ENCODE data around the gene AKR1C1. TPM values are rescaled to one million over a fixed set of nuclear protein-coding genes. Genes with fewer than 3 reads are reported as not detected.
"Not testable (repeated sequence)": the region's sequence is repeated elsewhere in the genome, so short reads cannot be mapped to it uniquely, and the experiment has no call there.

The AKR1C1 gene
- total RNA-seq, 2 donors from 2014 or later, result 4.3 to 13.0 TPM

DNA sequence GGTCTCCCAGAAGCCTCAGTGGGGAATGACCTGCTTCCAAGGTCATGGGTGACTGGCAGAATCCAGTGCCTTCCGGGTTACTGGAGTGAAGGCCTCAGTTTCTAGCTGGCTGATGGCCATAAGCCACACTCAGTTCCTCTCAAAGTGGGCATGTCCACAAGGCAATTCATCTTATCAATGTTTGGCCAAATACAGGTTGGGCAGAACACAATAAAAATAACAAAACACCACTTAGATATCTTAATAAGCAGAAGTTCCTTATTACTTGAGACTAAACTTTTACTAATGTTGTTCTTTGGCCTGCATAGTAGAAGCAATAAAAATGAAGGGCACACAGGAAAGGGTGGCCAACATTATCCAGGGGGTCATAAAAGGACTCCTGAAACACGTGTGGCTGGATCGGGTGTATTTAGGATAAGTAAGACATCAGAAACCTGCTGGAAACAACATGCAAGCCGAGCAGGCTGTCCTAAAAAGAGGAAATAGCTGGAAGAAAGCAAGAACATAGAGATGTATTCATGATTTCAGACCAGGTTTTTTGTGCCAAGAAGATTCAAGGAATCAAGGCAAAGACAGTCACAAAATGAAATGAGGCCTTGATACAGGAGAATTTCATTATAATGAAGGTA is 60.1 kb downstream of the AKR1C1 start:
- intact Hi-C loops (cut with DNase I), result no loop called here
- Histone ChIP-seq H3K9me3 (no peaks in the 10 kb centered on the region), H3K9ac (ENCODE audit: low read depth in 2 of 2, low read length in 2 of 2) (no peak overlapping the region), H3K36me3 (no peaks in the 10 kb centered on the region), H3K27ac (peak overlapping the region; percentile 58), H3K27me3 (no peaks in the 10 kb centered on the region), H3K4me1 (peaks cover 9% of the 10 kb centered on the region), H3K4me3 (no peak overlapping the region)
- TF ChIP-seq, protein P1, sequence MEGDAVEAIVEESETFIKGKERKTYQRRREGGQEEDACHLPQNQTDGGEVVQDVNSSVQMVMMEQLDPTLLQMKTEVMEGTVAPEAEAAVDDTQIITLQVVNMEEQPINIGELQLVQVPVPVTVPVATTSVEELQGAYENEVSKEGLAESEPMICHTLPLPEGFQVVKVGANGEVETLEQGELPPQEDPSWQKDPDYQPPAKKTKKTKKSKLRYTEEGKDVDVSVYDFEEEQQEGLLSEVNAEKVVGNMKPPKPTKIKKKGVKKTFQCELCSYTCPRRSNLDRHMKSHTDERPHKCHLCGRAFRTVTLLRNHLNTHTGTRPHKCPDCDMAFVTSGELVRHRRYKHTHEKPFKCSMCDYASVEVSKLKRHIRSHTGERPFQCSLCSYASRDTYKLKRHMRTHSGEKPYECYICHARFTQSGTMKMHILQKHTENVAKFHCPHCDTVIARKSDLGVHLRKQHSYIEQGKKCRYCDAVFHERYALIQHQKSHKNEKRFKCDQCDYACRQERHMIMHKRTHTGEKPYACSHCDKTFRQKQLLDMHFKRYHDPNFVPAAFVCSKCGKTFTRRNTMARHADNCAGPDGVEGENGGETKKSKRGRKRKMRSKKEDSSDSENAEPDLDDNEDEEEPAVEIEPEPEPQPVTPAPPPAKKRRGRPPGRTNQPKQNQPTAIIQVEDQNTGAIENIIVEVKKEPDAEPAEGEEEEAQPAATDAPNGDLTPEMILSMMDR (IDR thresholded peaks at IDR 0.05), result no peak
- peak; percentile 76 for DNase-seq

DNA sequence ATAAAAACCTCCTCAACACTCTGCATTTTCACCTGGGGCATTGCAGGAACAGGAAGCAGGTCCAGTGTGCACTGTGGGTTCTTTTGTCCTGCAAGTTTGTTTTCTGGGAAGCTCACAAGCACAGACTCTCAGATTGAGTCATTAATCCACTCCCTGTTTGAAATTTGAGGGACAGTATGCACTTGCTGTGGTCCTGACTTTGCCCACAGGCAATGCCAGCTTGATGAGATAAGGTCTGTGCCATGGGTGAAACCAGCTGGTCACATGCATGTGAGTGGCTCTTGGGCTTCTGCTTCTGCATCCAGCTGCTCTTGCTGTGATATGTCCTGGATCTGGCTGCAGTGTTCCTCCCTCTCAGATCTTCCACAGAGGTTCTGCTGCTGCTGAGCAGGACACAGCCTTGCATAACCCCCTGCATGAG is 62.3 kb downstream of the AKR1C1 start:
- intact Hi-C loops (cut with DNase I), result not testable (repeated sequence)

DNA sequence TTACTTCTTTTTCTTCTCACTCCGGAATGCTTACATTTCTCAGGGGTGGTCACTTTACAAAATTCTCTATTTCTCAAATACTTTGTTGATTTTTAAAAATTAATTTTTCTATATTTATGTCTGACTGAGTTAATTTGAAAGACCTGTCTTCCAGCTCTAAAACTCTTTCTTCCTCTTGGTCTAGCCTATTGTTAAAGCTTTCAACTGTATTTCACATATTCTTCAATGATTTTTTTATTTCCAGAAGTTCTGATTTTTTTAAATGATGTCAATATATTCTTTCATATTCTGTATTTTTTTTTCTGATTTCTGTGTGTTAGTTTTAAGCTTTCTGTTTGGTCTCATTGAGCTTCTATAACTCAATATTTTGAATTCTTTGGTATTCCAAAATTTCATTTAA is 67.8 kb downstream of the AKR1C1 start:
- Histone ChIP-seq H3K36me3 (no peaks in the 10 kb centered on the region), H3K4me3 (no peak overlapping the region), H3K9me3 (no peaks in the 10 kb centered on the region), H3K27me3 (no peaks in the 10 kb centered on the region), H3K9ac (ENCODE audit: low read depth in 2 of 2, low read length in 2 of 2) (no peak overlapping the region), H3K4me1 (no peaks in the 10 kb centered on the region), H3K27ac (no peak overlapping the region)
- intact Hi-C loops (cut with DNase I), result no loop called here
- DNase-seq, result no peak
- TF ChIP-seq, protein P1 (IDR thresholded peaks at IDR 0.05), result no peak

More for the DNA sequence above, 62.3 kb downstream of the AKR1C1 start:
- not testable (repeated sequence) for H3K9me3 ChIP-seq, H3K4me1 ChIP-seq, H3K36me3 ChIP-seq, DNase-seq, H3K4me3 ChIP-seq, H3K27me3 ChIP-seq
- Histone ChIP-seq H3K27ac (peak overlapping the region; percentile 42), H3K9ac (ENCODE audit: low read depth in 2 of 2, low read length in 2 of 2) (peak overlapping the region in 1 of 2 donors; percentile 12)

DNA sequence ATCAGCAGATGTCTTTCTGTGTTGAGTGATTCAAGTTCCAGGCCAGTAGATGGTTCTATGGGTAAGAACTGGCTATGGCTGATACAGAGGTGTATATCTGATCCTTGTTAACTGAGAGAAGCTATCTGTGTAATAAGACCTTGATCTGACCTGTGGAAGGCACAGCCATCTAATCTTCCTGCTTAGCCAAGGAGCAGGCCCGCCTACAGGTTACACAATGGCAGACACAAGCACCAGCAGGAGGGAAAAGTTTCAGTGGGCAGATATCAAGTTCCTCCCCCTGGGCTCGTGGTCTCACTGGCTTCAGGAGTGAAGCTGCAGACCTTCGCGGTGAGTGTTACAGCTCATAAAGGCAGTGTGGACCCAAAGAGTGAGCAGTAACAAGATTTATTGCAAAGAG is 68.4 kb downstream of the AKR1C1 start:
- H3K4me1 ChIP-seq; H3K9ac ChIP-seq (ENCODE audit: low read depth in 2 of 2, low read length in 2 of 2); intact Hi-C loops (cut with DNase I); H3K9me3 ChIP-seq; H3K36me3 ChIP-seq; H3K4me3 ChIP-seq; H3K27me3 ChIP-seq; H3K27ac ChIP-seq: not testable (repeated sequence)
- peak; percentile 6 for DNase-seq

DNA sequence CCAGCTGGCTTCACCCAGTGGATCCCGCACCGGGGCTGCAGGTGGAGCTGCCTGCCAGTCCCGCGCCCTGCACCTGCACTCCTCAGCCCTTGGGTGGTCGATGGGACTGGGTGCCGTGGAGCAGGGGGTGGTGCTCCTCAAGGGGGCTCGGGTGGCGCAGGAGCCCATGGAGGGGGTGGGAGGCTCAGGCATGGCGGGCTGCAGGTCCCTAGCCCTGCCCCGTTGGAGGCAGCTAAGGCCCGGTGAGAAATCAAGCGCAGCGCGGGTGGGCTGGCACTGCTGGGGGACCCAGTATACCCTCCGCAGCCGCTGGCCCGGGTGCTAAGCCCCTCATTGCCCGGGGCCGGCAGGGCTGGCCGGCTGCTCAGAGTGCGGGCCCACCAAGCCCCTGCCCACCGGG is 69.2 kb downstream of the AKR1C1 start:
- H3K4me1 ChIP-seq; H3K36me3 ChIP-seq; H3K9ac ChIP-seq (ENCODE audit: low read depth in 2 of 2, low read length in 2 of 2); H3K9me3 ChIP-seq; H3K27ac ChIP-seq; H3K4me3 ChIP-seq; intact Hi-C loops (cut with DNase I); H3K27me3 ChIP-seq: not testable (repeated sequence)
- DNase-seq, result peak; percentile 12

Other genes starting within 250 kb of the AKR1C1 start
- 10 to 100 TPM in 1 of 2 donors, 1 to 10 TPM in 1; 8.6 to 16.3 TPM for gene AKR1E2, start 137.2 kb upstream of the AKR1C1 start, total RNA-seq
- gene AKR1C2, start 40.4 kb downstream of the AKR1C1 start, total RNA-seq, result 10 to 100 TPM in 1 of 2 donors, 1 to 10 TPM in 1; 8.5 to 39.9 TPM
- gene AKR1C3, start 131.0 kb downstream of the AKR1C1 start, total RNA-seq, result 100 to 1,000 TPM in 1 of 2 donors, 10 to 100 TPM in 1; 75.6 to 257 TPM
- not detected for gene AKR1C8, start 221.7 kb downstream of the AKR1C1 start, total RNA-seq
- gene AKR1C4, start 233.4 kb downstream of the AKR1C1 start, total RNA-seq, result not detected